Keratinocyte (primary cell): ENCODE data around the gene TSC22D3. TPM values are rescaled to one million over a fixed set of nuclear protein-coding genes. Genes with fewer than 3 reads are reported as not detected.
"Not testable (repeated sequence)": the region's sequence is repeated elsewhere in the genome, so short reads cannot be mapped to it uniquely, and the experiment has no call there.

Source experiments
- DNase-seq: peaks from one replicate; pipeline ENCODE4 v3.0.0-alpha.2; 2011; ENCODE audit warnings: low read depth, missing footprints, low spot score
- FAIRE-seq: peaks from 2 replicates; lab custom pipeline; 2011; peaks lifted over from hg19 to GRCh38; lab: Jason Lieb, UNC
- H2AFZ ChIP-seq: 2 replicates; pipeline ENCODE4 v1.6.0; 2012; ENCODE audit warnings: low read length, control low read depth, inconsistent platforms; ENCODE audit not compliant: control insufficient read depth
- H3K27ac ChIP-seq: 2 replicates; pipeline ENCODE4 v1.5.1; 2011; ENCODE audit warnings: low read length; ENCODE audit not compliant: control insufficient read depth, insufficient read depth
- H3K27me3 ChIP-seq: 3 replicates; pipeline ENCODE4 v1.6.0; 2011; ENCODE audit warnings: low read length; ENCODE audit not compliant: control insufficient read depth, insufficient read depth; ENCODE audit errors: extremely low read depth
- H3K36me3 ChIP-seq, 2 experiments: 2 replicates in 1 of 2; 3 replicates in 1 of 2; pipeline ENCODE4 v1.5.1; 2011; ENCODE audit warnings: low read length in 2 of 2, mild to moderate bottlenecking in 1 of 2; ENCODE audit not compliant: control insufficient read depth in 2 of 2, insufficient read depth in 2 of 2; ENCODE audit errors: extremely low read depth in 1 of 2
- H3K4me1 ChIP-seq: 3 replicates; pipeline ENCODE4 v1.5.1; 2011; ENCODE audit warnings: low read length; ENCODE audit not compliant: control insufficient read depth, insufficient read depth; ENCODE audit errors: extremely low read depth
- H3K4me2 ChIP-seq: 3 replicates; pipeline ENCODE4 v1.6.0; 2011; ENCODE audit warnings: low read depth, low read length; ENCODE audit not compliant: control insufficient read depth, insufficient read depth; ENCODE audit errors: extremely low read depth
- H3K4me3 ChIP-seq, 3 experiments: fragments of 200-600 bp in 1 of 3; sonication (generic) in 1 of 3; 2 replicates in 2 of 3; 3 replicates in 1 of 3; pipeline ENCODE4 v1.5.1; 2011 to 2016; ENCODE audit warnings: low read length in 3 of 3, mild to moderate bottlenecking in 3 of 3, control low read depth in 2 of 3, inconsistent platforms in 1 of 3, low read depth in 1 of 3, mixed read lengths in 1 of 3, mixed run types in 1 of 3, moderate library complexity in 1 of 3; ENCODE audit not compliant: control insufficient read depth in 2 of 3, insufficient read depth in 2 of 3; ENCODE audit errors: extremely low read depth in 1 of 3
- H3K79me2 ChIP-seq: 2 replicates; pipeline ENCODE4 v1.6.0; 2012; ENCODE audit warnings: low read length; ENCODE audit not compliant: control insufficient read depth, insufficient read depth
- H3K9ac ChIP-seq: 3 replicates; pipeline ENCODE4 v1.6.0; 2011; ENCODE audit warnings: low read length; ENCODE audit not compliant: control insufficient read depth, insufficient read depth; ENCODE audit errors: extremely low read depth
- H3K9me1 ChIP-seq: 3 replicates; pipeline ENCODE4 v1.6.0; 2011; ENCODE audit warnings: low read length; ENCODE audit not compliant: control insufficient read depth, insufficient read depth; ENCODE audit errors: extremely low read depth
- H3K9me3 ChIP-seq: 2 replicates; pipeline ENCODE4 v1.5.1; 2012; ENCODE audit warnings: low read depth, low read length; ENCODE audit not compliant: control insufficient read depth
- H4K20me1 ChIP-seq: 3 replicates; pipeline ENCODE4 v1.6.0; 2011; ENCODE audit warnings: low read length; ENCODE audit not compliant: control insufficient read depth, insufficient read depth; ENCODE audit errors: extremely low read depth
- CTCF ChIP-seq, 3 experiments: IDR thresholded peaks in 1 of 3; conservative IDR thresholded peaks in 1 of 3; optimal IDR thresholded peaks in 1 of 3; 2 replicates in 2 of 3; 3 replicates in 1 of 3; pipeline versions ENCODE3 to v1.5.1; 2011; ENCODE audit warnings: low read length in 3 of 3, mild to moderate bottlenecking in 3 of 3, moderate library complexity in 2 of 3, control low read depth in 1 of 3, inconsistent platforms in 1 of 3; ENCODE audit not compliant: insufficient read depth in 2 of 3; ENCODE audit errors: extremely low read depth in 1 of 3
- EZH2 ChIP-seq: IDR thresholded peaks from one replicate; pipeline ENCODE4 v1.6.1; 2012; ENCODE audit warnings: inconsistent platforms, mild to moderate bottlenecking, low read length, moderate library complexity
- dilution Hi-C: fragments of 300-500 bp; cut with MboI; formaldehyde crosslinking; loops from one replicate; pipeline ENCODE4 v1.7.0; 2020; ENCODE audit warnings: low sequenced_read_pairs; ENCODE audit not compliant: extremely low pct_ligation_motif_present
- polyA plus RNA-seq, 5 experiments: library from polyadenylated mRNA; depleted of rRNA in 3 of 5; stranded (reverse) in 3 of 5; stranded (forward) in 1 of 5; unstranded in 1 of 5; fragments of >200 nt; gene quantifications; 1 replicate in 1 of 5; 2 replicates in 3 of 5; 3 replicates in 1 of 5; pipeline versions ENCODE4 v1.2.1 to v1.2.3, GENCODE V29; 2011 to 2012; ENCODE audit warnings: missing spikeins in 2 of 5, low read depth in 1 of 5, low replicate concordance in 1 of 5

The TSC22D3 gene
- polyA plus RNA-seq, 1 donor (not counting 4 experiments of a cell fraction or from before 2014, with no cell fraction given) = 48.5 TPM

- dilution Hi-C loops = no loop called here
- FAIRE-seq (no peak), DNase-seq (no peak)
- TF ChIP-seq CTCF (optimal IDR thresholded peaks at IDR 0.05 in 1 of 3, IDR thresholded peaks at IDR 0.05 in 1 of 3, conservative IDR thresholded peaks at IDR 0.05 in 1 of 3; ENCODE audit: extremely low read depth in 1 of 3, insufficient read depth in 2 of 3, low read length in 3 of 3) (no peak), EZH2 (no peak)
- no peak overlapping the region for H2AFZ ChIP-seq
- H3K79me2 ChIP-seq = no peaks in the 10 kb centered on the region
- H3K27ac ChIP-seq = no peak overlapping the region
- peaks cover 30% of the 10 kb centered on the region for H3K4me1 ChIP-seq
- no peaks in the 10 kb centered on the region for H3K27me3 ChIP-seq
- no peak overlapping the region for H3K9ac ChIP-seq
- H3K4me3 ChIP-seq = no peak overlapping the region
- H3K4me2 ChIP-seq = no peak overlapping the region
- H3K9me1 ChIP-seq = peaks cover 2% of the 10 kb centered on the region
- H3K36me3 ChIP-seq = no peaks in the 10 kb centered on the region
- no peaks in the 10 kb centered on the region for H3K9me3 ChIP-seq
- H4K20me1 ChIP-seq = no peaks in the 10 kb centered on the region
Measured at GRCh38 chrX:107686026-107686425, 89.6 kb downstream of the TSC22D3 start.

GRCh38 chrX:107685586-107685985 lies 90.0 kb downstream of the TSC22D3 start:
- H3K4me2 ChIP-seq, H4K20me1 ChIP-seq, H3K9me3 ChIP-seq, FAIRE-seq, DNase-seq, H3K36me3 ChIP-seq, H3K9ac ChIP-seq, H3K27me3 ChIP-seq, H2AFZ ChIP-seq, H3K4me3 ChIP-seq, dilution Hi-C loops, H3K79me2 ChIP-seq, H3K9me1 ChIP-seq: not testable (repeated sequence)
- Histone ChIP-seq H3K27ac (peak overlapping the region; percentile 30), H3K4me1 (peaks cover 30% of the 10 kb centered on the region)

GRCh38 chrX:107684956-107685385 lies 90.6 kb downstream of the TSC22D3 start:
- Histone ChIP-seq H3K9me1 (peaks cover 2% of the 10 kb centered on the region), H3K36me3 (no peaks in the 10 kb centered on the region), H3K27ac (peak overlapping the region; percentile 30), H3K9me3 (no peaks in the 10 kb centered on the region), H3K4me3 (no peak overlapping the region), H3K4me2 (peak overlapping the region; percentile 23), H2AFZ (no peak overlapping the region), H3K27me3 (no peaks in the 10 kb centered on the region), H3K9ac (no peak overlapping the region), H4K20me1 (no peaks in the 10 kb centered on the region), H3K79me2 (no peaks in the 10 kb centered on the region), H3K4me1 (peaks cover 30% of the 10 kb centered on the region)
- FAIRE-seq = peak; percentile 81
- DNase-seq = peak; percentile 85
- no peak for TF ChIP-seq EZH2
- no peak for TF ChIP-seq CTCF (optimal IDR thresholded peaks at IDR 0.05 in 1 of 3, IDR thresholded peaks at IDR 0.05 in 1 of 3, conservative IDR thresholded peaks at IDR 0.05 in 1 of 3; ENCODE audit: extremely low read depth in 1 of 3, insufficient read depth in 2 of 3, low read length in 3 of 3)
- dilution Hi-C loops = no loop called here
